NOMO-1 (cell line): ENCODE data around the gene TMEM236.

Experiments used
- DNase-seq, 2 experiments: peaks; one replicate each; lab custom pipeline; 2025; ENCODE audit not compliant: unreplicated experiment in 2 of 2; lab: John Stamatoyannopoulos, UW

The TMEM236 gene

DNA sequence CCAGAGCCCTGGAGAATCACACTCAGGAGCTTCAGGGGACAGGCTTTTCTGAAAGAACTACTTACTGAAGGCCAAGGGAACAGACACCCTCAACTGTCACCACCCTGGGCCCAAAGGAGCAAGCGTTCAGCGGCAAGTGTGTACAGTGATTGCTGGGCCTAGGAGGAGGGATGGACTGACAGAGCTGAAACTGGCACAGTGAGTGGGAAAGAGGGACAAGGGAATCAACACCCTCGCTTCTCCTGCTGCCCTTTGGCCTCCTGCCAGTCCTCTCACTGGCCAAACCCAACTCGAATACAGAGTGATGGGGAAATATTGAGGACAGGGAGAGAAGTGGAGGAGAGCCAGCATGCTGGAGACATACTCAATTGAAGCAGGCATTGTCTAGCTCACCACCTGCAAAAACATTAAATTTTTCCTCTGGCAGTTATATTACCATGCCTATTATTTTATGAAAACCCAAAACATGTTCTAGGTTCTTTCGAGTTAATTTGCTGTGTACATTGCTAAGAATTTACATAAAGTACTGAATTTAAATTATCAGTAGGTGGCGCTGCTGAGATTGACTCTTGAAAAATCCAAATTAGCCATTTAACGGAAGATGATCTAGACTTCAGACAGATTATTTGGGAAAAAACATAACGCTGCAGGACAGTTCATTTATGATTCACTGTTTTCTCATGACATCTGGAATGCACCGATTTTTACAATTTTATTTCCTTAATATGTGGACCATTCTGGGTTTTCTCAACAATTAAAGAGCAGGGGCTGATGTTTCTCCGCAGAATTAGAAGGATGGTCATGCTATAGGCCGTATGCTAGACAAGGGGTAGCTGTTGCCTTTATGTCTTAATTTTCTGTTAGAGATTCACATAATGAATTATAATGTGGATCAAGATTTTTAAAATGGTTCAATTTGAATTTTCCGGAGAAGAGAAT lies 14.7 kb upstream of the TMEM236 start:
- peak in 1 of 2 experiments; percentile 38 for DNase-seq

DNA sequence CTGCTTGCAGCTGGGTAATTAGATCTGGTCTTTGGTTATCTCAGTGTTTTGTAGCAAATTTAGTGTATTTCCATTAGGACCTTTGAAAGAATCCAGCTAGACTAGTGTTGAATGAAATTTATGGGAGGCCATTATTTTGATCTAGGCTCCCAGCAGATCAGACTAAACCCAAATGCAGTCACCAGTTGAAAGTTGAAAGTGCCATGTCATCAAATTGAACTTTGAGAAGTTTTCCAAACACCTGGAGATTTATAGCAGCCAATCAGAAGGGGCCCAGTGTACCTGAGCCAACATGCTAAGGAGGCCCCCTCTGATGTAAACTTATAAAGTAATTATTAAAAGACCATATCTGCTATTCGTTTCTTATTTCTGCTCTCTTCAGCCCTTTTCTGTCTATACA lies 11.3 kb upstream of the TMEM236 start:
- DNase-seq: no peak

- peak; percentile 38 to 49 for DNase-seq
These were observed 9.1 kb upstream of the TMEM236 start for GRCh38 chr10:17742918-17743317.

GRCh38 chr10:17743437-17743836 lies 8.6 kb upstream of the TMEM236 start:
- DNase-seq: peak in 1 of 2 experiments; percentile 1

- DNase-seq: peak in 1 of 2 experiments; percentile 18
These were observed 7.6 kb upstream of the TMEM236 start for GRCh38 chr10:17744341-17744861.

DNA sequence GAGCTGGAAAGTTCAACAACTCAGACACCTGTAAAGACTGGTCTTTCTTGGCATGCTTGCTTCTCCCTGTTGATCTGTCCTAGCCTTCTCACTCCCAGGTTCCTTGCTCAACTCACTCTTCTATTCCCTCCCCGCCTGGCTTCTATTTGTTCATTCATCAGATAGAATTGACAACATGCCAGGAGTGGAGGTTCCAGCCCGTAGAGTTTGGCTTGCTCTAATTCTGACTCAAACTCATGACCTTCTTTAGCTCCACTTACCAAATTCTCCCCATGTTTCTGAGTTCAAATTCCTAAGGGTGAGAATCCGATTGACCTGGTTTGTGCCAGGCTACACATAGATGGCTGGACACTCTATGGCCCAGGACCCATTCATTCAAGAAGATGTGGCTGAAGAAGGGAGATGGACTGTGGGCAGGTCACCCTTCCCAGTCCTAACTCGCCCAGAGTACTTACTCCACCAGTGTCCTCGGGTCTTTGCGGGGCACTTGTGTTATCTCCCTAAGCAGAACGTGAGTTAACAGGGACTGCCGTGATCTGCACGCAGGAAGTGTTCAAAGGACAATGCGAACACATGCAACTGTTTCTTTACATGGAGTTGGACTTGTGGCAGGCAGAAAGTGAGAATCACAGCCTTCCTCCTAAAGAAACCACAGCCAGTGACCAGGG lies 4.0 kb upstream of the TMEM236 start:
- DNase-seq: no peak

DNA sequence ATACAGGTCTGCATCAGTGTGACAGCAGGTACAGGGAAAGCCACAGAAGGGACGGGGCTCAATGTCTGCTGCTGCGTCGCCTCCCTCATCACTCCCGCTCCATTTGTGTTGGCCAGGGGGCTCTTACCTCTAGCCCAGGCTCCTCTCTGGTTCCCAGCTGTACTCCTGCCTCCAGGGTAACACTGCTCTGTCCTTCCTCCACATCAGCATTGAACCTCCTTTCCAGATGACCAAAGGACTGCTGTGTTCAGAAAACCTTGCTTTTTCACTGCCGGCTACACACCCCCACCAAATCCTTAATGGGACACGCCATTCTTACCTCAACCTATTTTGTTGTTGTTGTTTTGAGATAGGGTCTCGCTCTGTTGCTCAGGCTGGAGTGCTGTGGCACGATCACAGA lies 2.1 kb upstream of the TMEM236 start:
- no peak for DNase-seq

DNA sequence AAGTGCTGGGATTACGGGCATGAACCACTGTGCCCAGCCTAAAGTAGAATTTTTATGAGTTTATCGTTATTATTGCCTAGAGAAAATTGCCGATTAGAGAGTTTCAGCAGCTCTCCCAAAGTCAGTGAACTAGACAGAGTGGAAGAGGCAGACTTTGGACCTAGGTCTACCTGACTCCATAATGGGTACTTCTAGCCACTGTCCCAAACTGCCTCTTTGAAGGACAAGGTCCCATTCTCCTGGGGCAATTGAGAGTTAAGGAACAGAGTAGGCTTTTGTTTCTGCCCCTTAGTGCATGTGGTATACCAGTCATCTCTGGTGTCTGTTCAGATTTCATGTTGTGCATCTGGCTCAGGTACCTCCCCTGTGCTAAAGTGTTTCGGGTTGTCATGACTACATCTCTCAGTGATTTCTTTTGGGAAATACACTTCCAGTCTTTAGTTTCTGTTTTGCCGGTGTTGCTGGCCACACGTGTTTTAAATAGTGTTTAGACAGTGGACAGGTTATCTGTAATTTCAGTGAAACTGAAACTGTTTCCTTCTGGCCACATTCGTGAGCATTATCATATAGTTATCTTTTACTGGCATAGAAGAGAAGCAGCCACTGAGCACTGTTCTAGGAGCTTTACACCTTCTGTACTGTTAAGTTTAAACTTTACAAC lies 4.7 kb downstream of the TMEM236 start:
- peak in 1 of 2 experiments; percentile 59 for DNase-seq

DNA sequence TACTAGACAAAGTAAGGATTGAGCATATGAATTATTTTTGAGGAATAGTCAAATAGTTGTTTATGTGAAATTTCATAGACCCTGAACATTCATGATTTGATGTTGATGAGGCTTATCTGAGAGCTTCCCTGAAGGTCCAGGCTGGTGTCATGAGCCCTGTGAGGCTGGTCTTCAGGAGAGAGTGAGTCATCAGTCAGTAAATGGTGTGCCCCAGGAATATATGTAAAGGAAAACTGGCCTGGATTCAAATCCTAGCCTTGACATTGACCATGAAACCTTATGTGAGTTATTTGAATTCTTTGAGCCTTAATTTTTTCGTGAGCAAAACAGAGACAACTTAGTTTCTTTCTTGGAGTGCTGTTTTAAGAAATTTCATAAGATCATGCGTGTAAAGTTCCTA lies 6.2 kb downstream of the TMEM236 start:
- no peak for DNase-seq

GRCh38 chr10:17758896-17759295 lies 6.9 kb downstream of the TMEM236 start:
- DNase-seq: no peak

DNA sequence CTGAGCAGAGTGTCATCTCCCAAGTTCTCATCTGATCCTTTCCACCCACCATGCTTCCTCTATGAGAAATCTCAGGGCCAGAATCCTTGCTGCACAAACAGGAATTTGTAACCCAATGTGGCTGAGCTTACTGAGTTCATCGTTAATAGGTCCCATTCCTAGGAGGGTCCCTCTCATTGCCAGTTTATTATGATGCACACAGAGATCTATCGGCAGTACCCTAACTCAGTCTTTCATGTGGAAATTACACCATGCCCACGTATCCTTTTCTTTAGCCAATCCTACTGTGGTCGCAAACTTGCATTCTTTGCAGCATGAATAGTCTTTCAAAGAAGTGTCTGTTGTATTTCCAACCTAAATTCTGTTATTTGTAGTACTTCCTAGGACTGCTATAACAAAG lies 12.1 kb downstream of the TMEM236 start:
- no peak for DNase-seq

DNA sequence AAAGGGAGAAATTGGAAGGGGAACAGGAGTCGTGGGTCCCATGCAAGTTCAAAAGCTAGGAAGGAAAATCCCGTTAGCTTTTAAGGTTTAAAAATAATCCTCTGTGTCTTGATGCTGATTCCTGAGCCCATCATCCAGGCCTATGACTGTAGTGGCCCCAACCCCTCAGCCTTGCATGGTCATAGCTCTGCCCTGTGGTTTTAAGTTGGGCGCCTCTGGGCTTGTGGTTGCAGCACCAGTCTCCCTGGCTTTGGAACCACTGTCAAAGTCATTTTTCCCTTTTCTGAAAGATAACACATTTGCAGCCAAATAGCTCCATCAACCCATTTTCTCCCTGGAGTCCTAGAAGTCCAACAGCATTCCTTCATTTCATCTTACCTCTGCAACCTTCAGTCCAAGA lies 13.6 kb downstream of the TMEM236 start:
- DNase-seq: no peak

DNA sequence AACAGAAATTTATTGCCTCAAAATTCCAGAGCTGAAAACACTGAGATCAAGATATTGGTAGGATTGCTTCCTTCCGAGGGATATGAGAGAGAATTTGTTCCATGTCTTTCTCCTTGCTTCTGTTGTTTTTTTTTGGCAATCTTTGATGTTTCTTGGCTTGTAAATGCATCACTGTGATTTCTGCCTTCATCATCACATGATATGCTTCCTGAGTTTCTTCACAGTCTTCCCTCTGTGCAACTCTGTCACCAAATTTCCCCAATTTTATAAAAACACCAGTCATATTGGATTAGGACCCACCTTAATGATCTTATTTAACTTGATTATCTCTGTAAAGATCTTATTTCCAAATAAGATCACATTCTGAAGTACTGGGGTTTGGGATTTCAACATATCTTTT lies 14.7 kb downstream of the TMEM236 start:
- no peak for DNase-seq

DNA sequence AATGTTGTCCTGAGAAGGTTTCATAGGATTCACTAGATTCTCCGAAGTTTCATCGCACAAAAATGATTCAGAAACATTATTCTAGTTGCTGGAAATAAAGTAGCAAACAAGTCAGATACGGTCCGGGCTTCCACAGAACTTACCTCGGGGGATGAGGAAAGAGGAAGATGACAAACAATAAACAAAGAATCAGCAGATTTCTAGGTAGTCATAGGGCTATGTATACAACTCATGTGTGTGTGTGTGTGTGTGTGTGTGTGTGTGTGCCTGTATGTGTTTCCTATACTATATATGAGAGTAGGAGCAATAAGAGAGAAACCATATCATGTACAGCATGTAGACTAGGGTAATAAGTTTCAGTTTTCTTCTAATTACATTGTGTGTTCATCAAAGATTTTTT lies 16.5 kb downstream of the TMEM236 start:
- no peak for DNase-seq

- DNase-seq: peak in 1 of 2 experiments; percentile 23
These were observed 17.0 kb downstream of the TMEM236 start for GRCh38 chr10:17768957-17769356.

- DNase-seq: peak; percentile 77 to 86
These were observed 19.0 kb downstream of the TMEM236 start for GRCh38 chr10:17771017-17771416.

DNA sequence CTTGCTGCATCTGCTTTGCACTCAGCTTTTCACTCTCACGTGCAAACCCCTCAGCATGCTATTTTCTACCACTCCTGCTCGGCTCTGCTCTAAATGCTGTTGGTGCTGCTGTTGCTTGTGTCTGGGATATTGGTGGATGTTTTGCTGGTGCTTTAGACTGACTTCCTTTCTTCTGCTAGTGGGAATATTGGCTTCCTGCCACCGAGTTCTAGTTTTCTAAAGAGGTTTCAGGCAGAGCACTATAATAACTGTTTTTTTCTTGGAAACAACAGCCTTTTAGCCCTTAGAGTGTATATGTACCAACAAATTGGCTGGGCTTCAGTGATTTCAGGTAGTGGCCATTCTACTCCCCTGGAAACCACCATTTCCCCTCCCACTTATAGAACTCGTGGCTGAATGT lies 27.8 kb downstream of the TMEM236 start:
- no peak for DNase-seq

DNA sequence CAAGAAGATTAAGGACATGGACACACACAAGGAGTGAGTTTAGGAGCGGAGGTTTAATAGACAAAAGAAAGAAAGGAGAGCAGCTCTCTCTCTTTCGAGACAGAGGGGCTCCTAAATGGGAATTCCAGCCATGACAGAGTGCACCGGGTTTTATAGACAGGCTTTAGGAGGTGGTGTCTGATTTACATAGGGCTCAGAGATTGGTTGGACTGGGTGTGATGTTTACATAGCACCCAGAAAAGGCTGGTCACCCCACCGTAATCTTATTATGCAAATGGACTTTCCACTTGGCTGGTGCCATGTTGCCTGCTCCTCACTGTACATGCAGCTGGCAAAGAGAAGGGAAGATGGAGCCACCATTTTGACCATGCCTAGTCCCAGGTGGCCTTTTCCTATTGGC lies 28.7 kb downstream of the TMEM236 start:
- DNase-seq: no peak

GRCh38 chr10:17781856-17782255 lies 29.9 kb downstream of the TMEM236 start:
- no peak for DNase-seq

DNA sequence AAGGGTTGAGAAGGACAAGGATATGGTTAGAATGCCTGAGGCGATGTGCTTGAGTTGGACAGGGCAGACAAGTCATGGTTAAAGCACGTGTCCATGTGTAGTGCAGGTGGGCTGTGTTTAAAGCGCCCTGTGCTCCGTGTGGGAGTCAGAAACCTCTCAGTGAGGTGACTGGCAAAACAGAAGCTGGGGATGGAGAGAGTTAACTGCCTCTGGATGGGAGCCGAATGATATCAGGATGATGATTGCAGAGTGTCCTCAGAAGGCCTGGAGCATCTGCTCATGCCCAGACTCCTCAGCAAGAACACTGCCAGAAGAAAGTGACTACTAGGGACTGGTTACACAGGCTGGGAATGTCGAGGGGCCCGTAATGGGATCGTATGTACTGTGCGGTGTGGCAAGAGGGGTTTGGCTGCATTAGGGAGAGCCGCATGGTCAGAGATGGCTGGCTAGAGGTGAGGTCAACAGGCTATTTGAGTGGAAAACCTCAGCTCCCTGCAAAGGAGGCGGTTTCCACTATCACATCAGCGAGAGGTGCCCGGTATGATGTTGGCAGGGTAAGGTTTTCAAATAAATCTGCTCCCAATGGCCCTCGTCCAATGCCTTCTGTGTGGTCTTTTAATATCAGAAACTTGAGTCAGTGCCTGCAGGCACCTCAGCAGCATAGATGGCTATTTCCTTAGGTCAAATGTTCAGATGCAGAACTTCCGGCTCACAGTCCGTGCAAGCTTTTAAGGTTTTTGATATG lies 31.1 kb downstream of the TMEM236 start:
- no peak for DNase-seq

- peak; percentile 20 to 41 for DNase-seq
These were observed 31.8 kb downstream of the TMEM236 start for GRCh38 chr10:17783751-17784150.
